ENCODE results near the gene HOXA10.

Gene HOXA10

GRCh38 chr7:27209933-27210440, 35.9 kb upstream of the HOXA10 start:
- DNase-seq (ENCODE audit: low read depth), result no peak
- TF ChIP-seq, protein P1, sequence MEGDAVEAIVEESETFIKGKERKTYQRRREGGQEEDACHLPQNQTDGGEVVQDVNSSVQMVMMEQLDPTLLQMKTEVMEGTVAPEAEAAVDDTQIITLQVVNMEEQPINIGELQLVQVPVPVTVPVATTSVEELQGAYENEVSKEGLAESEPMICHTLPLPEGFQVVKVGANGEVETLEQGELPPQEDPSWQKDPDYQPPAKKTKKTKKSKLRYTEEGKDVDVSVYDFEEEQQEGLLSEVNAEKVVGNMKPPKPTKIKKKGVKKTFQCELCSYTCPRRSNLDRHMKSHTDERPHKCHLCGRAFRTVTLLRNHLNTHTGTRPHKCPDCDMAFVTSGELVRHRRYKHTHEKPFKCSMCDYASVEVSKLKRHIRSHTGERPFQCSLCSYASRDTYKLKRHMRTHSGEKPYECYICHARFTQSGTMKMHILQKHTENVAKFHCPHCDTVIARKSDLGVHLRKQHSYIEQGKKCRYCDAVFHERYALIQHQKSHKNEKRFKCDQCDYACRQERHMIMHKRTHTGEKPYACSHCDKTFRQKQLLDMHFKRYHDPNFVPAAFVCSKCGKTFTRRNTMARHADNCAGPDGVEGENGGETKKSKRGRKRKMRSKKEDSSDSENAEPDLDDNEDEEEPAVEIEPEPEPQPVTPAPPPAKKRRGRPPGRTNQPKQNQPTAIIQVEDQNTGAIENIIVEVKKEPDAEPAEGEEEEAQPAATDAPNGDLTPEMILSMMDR (IDR thresholded peaks at IDR 0.05; ENCODE audit: low read depth, low read length), result no peak
- TF ChIP-seq POLR2A (IDR thresholded peaks at IDR 0.05; ENCODE audit: extremely low read depth, insufficient read length) (no peak), MYC (IDR thresholded peaks at IDR 0.05; ENCODE audit: low read depth, low read length) (no peak)
- TF ChIP-seq, protein P2, sequence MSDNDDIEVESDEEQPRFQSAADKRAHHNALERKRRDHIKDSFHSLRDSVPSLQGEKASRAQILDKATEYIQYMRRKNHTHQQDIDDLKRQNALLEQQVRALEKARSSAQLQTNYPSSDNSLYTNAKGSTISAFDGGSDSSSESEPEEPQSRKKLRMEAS (IDR thresholded peaks at IDR 0.05; ENCODE audit: low read depth, low read length), result no peak
- no peak overlapping the region for H3K4me3 ChIP-seq (ENCODE audit: low read depth, low read length)

DNA sequence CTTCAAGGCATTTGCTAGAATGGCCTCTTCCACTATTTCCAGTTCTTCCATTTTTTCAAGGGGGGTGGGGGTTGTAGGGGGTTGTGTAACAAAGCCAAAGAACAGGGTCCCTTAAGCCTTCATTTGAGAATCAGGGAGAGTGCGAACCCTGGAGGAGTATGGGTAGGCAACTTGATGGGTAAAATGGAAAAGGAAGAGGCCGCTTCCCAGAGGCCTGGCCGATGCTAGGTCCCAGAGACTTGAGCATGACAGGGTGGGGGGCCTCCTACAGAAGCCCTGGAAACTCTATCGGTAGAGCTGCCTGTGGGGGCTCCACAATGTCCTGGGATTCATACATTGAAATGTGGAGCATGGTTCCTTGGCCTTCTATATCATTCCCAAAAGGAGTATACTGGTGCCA, 34.9 kb upstream of the HOXA10 start:
- no peak overlapping the region for H3K4me3 ChIP-seq (ENCODE audit: low read depth, low read length)
- no peak for TF ChIP-seq POLR2A (IDR thresholded peaks at IDR 0.05; ENCODE audit: extremely low read depth, insufficient read length)
- TF ChIP-seq, protein P1 (IDR thresholded peaks at IDR 0.05; ENCODE audit: low read depth, low read length), result no peak
- TF ChIP-seq MYC (IDR thresholded peaks at IDR 0.05; ENCODE audit: low read depth, low read length), result no peak
- TF ChIP-seq, protein P2 (IDR thresholded peaks at IDR 0.05; ENCODE audit: low read depth, low read length), result no peak
- no peak for DNase-seq (ENCODE audit: low read depth)

DNA sequence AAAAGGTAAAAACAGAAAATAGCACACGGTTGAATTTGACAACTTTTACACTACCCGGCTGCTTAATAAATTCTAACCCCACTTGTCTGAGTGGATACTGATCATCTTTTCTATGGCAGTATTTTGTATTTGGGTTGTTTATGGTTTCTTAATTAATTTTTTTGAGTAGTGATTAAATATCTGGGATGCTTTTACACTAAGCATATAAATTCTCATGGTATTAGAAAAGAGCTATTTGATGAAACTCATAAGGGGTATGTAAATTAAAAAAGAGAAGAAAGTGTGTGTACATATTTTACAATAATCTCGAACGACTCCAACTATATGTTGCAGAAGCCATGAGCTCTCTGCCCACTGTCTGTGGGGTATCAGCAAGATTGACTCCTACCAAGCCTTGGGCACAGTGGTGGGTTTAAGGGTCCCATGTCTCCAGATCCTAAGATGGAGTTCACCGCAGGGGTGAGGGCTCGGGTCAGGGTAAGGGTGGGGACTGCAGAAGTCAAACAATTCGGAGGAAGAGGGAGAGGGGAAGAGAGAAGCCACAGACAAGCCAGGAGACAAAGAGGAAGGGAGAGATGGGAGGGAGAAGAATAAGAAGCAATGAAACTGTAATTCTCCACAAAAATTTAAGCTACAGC, 33.3 kb upstream of the HOXA10 start:
- DNase-seq (ENCODE audit: low read depth), result no peak
- TF ChIP-seq POLR2A (IDR thresholded peaks at IDR 0.05; ENCODE audit: extremely low read depth, insufficient read length), result no peak
- no peak overlapping the region for H3K4me3 ChIP-seq (ENCODE audit: low read depth, low read length)

DNA sequence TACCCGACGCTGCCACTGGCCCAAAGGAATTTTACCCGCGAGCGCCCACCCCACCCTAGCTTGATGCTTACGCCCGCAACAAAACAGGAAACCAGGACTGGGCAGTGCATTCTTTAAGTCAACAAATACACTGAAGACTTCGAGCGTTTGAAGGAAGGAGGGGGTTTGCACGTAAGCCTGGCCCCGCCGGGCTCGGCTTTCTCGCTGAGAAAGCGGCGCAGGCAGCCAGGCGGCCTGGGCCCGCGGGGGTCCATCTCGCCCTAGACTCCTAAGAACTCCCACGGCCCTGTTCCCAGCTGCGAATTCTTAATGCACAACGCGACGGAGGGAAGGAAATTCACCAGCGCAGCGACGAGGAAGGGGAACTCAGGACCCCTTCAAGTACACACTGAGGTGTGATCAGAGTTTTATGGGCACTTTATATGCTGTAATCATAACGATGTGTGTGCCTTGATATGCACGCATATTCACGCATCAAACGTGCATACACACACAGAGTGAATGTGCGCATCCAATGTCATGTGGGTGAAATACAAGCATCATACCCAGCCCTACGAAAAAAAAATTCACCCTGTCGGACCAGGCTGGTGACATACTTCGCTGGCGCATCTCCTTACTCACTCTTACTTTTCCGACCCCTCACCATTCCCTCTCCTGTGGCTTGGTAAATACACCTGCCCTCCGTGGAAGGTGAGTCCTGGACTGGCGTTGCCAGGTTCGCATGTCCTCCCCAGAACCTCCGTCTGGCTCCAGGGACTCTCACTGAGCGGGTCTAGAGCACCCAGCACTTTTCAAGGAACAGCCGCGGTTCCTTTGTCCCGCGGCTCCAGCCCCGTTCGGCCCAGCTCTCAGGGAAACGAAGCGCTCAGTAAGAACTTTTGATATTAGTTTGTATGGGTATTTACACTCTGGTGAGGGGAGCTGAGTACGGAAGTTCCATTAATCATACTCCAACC, 31.5 kb upstream of the HOXA10 start:
- TF ChIP-seq POLR2A (IDR thresholded peaks at IDR 0.05; ENCODE audit: extremely low read depth, insufficient read length), result no peak
- H3K4me3 ChIP-seq (ENCODE audit: low read depth, low read length), result no peak overlapping the region
- DNase-seq (ENCODE audit: low read depth), result no peak

DNA sequence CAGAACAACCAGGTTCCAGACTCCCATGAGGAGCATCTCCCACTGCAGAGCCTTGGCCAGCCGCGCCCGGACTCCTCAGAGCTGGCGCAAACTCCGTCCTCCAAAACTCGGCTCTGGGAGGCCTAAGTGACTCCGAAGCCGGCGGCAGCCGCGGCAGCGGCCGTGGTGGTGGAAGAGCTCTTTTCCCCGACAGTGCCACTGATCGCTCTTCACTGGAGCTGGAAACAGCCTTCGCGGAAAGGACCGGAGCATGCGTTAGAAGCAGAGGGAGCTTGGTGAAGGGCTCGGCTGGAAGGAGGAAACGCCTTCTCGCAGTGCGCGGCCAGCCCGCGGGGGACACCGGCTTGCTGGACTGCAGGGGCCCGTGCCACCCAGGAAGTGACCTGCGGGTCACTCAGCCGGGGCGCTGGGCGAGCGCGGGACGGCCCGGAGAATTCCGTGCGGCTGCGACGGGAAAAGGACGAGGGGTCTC, 30.8 kb upstream of the HOXA10 start:
- no peak overlapping the region for H3K4me3 ChIP-seq (ENCODE audit: low read depth, low read length)
- no peak for DNase-seq (ENCODE audit: low read depth)
- TF ChIP-seq, protein P2 (IDR thresholded peaks at IDR 0.05; ENCODE audit: low read depth, low read length), result no peak
- TF ChIP-seq POLR2A (IDR thresholded peaks at IDR 0.05; ENCODE audit: extremely low read depth, insufficient read length) (no peak), MYC (IDR thresholded peaks at IDR 0.05; ENCODE audit: low read depth, low read length) (no peak)
- TF ChIP-seq, protein P1 (IDR thresholded peaks at IDR 0.05; ENCODE audit: low read depth, low read length), result no peak

DNA sequence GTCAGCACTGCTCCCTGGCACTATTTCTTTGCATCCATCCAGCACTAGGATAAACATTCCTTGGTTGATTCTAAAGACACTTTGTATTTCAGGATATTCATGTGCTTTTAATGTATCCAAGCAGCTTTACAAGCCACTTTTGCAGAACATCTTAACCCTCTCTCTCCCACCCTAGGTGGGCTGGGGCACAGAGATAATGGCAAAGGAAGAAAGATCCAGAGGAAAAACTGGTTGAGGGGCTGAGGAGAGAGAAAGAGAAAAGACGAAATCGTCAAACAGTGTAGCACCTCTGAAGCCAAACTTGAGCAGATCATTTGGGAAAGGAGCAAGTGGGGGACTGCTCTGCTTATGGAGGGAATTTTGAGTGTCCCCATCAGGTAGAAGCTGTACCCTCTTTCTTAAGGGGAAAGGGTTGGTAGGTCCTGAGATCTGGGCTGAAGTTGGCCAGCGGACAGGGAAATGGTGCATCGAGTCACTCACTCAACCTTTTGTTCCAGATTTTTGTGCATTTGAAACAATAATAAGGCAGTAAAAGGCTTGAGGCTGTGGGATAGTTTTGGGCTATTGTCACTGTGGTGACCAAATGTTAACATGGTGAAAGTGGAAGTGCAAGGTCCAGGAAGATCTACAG, 30.0 kb upstream of the HOXA10 start:
- DNase-seq (ENCODE audit: low read depth), result no peak
- no peak for TF ChIP-seq POLR2A (IDR thresholded peaks at IDR 0.05; ENCODE audit: extremely low read depth, insufficient read length)
- no peak for TF ChIP-seq MYC (IDR thresholded peaks at IDR 0.05; ENCODE audit: low read depth, low read length)
- TF ChIP-seq, protein P1 (IDR thresholded peaks at IDR 0.05; ENCODE audit: low read depth, low read length), result no peak
- TF ChIP-seq, protein P2 (IDR thresholded peaks at IDR 0.05; ENCODE audit: low read depth, low read length), result no peak
- H3K4me3 ChIP-seq (ENCODE audit: low read depth, low read length), result no peak overlapping the region
